HG02642 (cell line): ENCODE results near the gene YPEL2.
"Not testable (repeated sequence)": the region's sequence is repeated elsewhere in the genome, so short reads cannot be mapped to it uniquely, and the experiment has no call there.

Experiments
- ATAC-seq: cut with Tn5 transposase; IDR thresholded peaks from one replicate; pipeline ENCODE4 v1.9.1; 2021; ENCODE audit warnings: mild to moderate bottlenecking; ENCODE audit not compliant: unreplicated experiment, poor library complexity

The YPEL2 gene

GRCh38 chr17:59331129-59331928, at the start of gene YPEL2:
Gene YPEL2, plus strand, starts transcription at chr17:59331655. Its CDS starts 21,755 bp downstream, at chr17:59353410.
- peak; percentile 97 for ATAC-seq

GRCh38 chr17:59284317-59284716, 47.1 kb upstream of the YPEL2 start:
- ATAC-seq = no peak

GRCh38 chr17:59287452-59287851, 44.0 kb upstream of the YPEL2 start:
- ATAC-seq = no peak

GRCh38 chr17:59287891-59288290, 43.6 kb upstream of the YPEL2 start:
- ATAC-seq = no peak

GRCh38 chr17:59289981-59290301, 41.5 kb upstream of the YPEL2 start:
- ATAC-seq = no peak

DNA sequence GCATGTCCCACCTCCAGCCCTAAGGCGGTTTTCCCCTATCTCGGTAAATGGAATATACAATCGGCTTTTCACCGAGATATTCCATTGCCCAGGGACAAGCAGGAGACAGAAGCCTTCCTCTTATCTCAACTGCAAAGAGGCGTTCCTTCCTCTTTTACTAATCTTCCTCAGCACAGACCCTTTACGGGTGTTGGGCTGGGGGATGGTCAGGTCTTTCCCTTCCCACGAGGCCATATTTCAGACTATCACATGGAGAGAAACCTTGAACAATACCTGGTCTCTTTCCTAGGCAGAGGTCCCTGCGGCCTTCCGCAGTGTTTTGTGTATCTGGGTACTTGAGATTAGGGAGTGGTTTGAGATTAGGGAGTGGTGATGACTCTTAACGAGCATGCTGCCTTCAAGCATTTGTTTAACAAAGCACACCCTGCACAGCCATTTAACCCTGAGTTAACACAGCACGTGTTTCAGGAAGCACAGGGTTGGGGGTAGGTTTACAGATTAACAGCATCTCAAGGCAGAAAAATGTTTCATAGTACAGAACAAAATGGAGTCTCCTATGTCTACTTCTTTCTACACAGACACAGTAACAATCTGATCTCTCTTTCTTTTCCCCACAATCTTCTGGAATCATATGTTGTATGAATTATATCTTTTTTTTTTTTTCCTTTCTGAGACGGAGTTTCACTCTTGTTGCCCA, 41.0 kb upstream of the YPEL2 start:
- not testable (repeated sequence) for ATAC-seq

DNA sequence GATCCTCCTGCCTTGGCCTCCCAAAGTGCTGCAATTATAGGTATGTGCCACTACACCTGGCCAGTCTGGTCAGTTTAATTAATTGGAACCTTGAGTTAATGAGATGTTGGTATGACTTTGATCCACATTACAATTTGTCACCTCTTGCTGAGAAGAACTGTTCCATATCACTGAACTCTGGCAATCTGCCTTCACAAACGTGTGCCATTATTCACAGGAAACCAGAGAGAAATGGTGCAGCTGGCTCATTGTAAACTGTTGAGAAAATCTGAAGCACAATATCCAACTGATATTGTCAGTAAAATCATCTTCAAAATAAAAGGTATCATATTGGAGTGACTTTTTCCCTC, 39.3 kb upstream of the YPEL2 start:
- no peak for ATAC-seq

DNA sequence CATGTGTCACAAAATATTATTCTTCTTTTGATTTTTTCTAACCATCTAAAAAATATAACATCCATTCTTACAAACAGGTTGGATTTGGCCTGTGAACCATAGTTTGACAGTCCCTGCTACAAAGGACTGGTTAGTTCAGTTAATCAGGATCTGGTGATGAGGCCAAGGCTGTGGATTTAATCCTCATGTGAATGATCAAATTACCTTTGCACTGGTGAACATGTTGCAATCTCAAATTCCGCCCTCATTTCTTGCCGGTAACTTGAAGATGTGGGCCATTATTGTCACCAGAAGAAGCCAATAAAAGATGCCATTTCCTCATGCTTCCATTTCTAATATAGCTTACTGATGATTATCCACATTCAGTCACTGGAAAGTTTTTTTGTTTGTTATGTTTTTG, 35.3 kb upstream of the YPEL2 start:
- no peak for ATAC-seq

- ATAC-seq = no peak
Measured at GRCh38 chr17:59298521-59298920, 32.9 kb upstream of the YPEL2 start.

- no peak for ATAC-seq
Measured at GRCh38 chr17:59299400-59300092, 31.9 kb upstream of the YPEL2 start.

- ATAC-seq = no peak
Measured at GRCh38 chr17:59300941-59301340, 30.5 kb upstream of the YPEL2 start.

DNA sequence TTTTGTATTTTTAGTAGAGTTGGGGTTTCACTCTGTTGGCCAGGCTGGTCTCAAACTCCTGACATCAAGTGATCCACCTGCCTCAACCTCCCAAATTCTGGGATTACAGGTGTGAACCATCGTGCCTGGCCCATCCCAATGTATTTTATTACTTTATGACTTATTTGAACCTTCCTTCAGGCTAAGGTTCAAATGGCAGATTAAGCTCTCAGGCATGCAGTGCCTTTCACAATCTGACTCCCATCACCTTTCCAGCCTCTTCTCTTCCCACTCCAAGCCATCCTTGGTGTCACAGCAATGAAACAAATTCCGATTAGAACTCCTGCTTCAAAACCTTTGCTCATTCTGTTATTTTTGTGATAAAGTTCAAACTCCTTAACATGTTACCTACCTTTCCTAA, 26.6 kb upstream of the YPEL2 start:
- no peak for ATAC-seq

- no peak for ATAC-seq
Measured at GRCh38 chr17:59310263-59310920, 21.1 kb upstream of the YPEL2 start.

DNA sequence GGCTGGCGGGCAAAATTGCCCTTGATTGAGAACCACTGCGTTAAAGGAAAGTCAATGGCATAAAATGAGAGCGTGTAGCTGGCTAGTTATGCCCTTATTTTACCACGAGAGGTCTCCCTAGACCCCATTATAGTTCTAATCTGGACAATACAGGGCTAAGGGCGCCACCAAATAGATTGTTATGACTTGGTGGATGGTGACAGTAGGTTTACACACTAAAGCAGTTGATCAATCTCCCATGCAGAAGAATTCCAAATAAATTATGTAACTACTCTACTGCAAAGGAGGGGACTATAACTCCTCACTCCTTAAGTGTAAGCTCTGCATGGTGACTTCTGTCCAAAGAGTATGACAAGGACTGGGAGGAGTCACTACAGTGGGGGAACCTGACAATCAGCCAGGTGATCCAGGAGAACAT, 20.4 kb upstream of the YPEL2 start:
- peak; percentile 67 for ATAC-seq

- not testable (repeated sequence) for ATAC-seq
Measured at GRCh38 chr17:59311521-59311920, 19.9 kb upstream of the YPEL2 start.

DNA sequence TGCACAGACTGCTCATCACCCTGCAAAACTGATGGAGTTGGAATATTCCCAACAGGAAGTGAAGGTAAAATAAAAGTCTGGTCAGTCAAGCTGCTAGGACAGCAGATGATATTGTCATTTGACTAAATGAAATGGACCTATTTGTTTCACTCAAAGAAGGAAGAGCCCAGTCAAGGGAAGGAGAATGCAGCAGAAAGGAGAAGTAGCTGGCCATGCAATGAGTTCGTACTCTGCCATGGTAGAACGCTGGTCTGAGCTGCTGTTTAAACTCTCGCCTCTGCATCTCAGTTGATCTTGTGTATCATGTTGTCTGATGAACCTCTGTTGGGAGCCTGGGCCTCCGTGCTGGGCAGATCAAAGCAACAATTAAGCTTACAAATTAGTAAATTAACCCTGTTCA, 15.6 kb upstream of the YPEL2 start:
- no peak for ATAC-seq

DNA sequence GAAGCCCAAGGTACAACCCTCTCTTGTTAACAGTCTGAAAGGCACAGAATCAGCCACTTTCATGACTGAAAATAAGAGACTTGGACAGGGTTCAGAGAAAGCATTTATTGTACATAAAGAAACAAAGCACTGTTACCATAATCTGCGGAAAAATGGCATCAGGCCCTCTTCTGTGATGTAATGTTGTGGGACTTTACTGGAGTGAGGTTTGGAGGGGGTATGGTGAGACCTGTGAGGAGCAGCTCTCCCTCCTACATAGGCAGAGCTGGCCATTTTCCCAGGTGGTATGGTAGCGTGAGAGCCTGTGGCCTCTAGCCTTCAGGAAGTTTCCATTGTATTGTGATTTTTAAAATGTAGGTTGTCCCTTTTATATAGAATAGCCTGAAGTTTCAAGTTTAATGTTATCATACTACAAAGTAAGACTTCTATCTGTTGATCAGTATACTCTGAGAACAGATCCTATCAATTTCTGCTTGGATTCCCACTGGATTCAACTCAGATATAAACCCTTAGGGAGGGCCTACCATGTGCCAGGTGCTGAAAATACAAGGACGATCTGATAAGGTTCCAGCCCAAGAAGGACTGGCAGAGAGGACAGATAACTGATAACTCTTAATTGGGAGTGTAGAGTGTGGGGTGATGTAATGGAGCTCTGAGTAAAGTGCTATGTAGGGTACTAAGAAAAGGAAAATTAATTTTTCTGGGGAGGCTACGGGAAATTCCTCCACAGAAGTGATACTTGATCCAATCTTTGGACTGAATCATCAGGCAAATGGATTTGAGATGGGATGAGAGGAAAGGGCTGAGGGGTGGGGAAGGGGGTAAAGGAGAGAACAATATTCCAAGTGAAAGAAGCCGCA, 4.1 kb upstream of the YPEL2 start:
- no peak for ATAC-seq

- no peak for ATAC-seq
Measured at GRCh38 chr17:59327981-59328290, 3.5 kb upstream of the YPEL2 start.

GRCh38 chr17:59328601-59329000, 2.9 kb upstream of the YPEL2 start:
- ATAC-seq = no peak
